Esophagus muscularis mucosa (tissue), 4 donors: ENCODE results near the gene BMP5. TPM values are rescaled to one million over a fixed set of nuclear protein-coding genes. Genes with fewer than 3 reads are reported as not detected.

ENCODE experiments used
- DNase-seq: peaks from one replicate; pipeline ENCODE4 v3.0.0-alpha.2; 2017; ENCODE audit errors: extremely low spot score
- H3K27ac ChIP-seq, 4 donors: fragments of 200-600 bp; sonication (generic); replicated peaks in 1 of 4; 1 replicate in 3 of 4; 2 replicates in 1 of 4; pipeline ENCODE4 v1.5.1; 2016 to 2019; ENCODE audit warnings: mild to moderate bottlenecking in 1 of 4
- H3K27me3 ChIP-seq, 4 donors: fragments of 200-600 bp; sonication (generic); one replicate each; pipeline versions ENCODE4 v1.5.1 to v1.6.0; 2016 to 2019
- H3K36me3 ChIP-seq, 4 donors: fragments of 200-600 bp; sonication (generic); one replicate each; pipeline ENCODE4 v1.5.1; 2016 to 2019
- H3K4me1 ChIP-seq, 4 donors: fragments of 200-600 bp; sonication (generic); one replicate each; pipeline ENCODE4 v1.5.1; 2016 to 2019
- H3K4me3 ChIP-seq, 4 donors: fragments of 200-600 bp; sonication (generic); 1 replicate in 2 of 4; 2 replicates in 2 of 4; pipeline ENCODE4 v1.5.1; 2016 to 2019; ENCODE audit warnings: mild to moderate bottlenecking in 4 of 4, moderate library complexity in 1 of 4
- H3K9me3 ChIP-seq, 4 donors: fragments of 200-600 bp; sonication (generic); 1 replicate in 3 of 4; 2 replicates in 1 of 4; pipeline ENCODE4 v1.5.1; 2016 to 2019
- EP300 ChIP-seq: sonication (generic); formaldehyde crosslinking; IDR thresholded peaks from one replicate; pipeline ENCODE4 v1.6.1; 2017; ENCODE audit warnings: antibody characterized with exemption
- POLR2A ChIP-seq: fragments of 450-650 bp; IDR thresholded peaks from one replicate; pipeline ENCODE4 v1.6.1; 2017; ENCODE audit warnings: antibody characterized with exemption, moderate library complexity, mild to moderate bottlenecking, low read depth
- POLR2AphosphoS5 ChIP-seq, 2 donors: sonication (generic); formaldehyde crosslinking; IDR thresholded peaks; one replicate each; pipeline ENCODE4 v1.6.1; 2017; ENCODE audit warnings: antibody characterized with exemption in 2 of 2
- WGBS: methylation state at CpG from one replicate; pipeline ENCODE4 v1.1.5; 2018; 5-methylcytosine and 5-hydroxymethylcytosine counted together
- intact Hi-C: fragments of 100-400 bp; cut with DNase I; formaldehyde crosslinking; loops from one replicate; pipeline ENCODE4 v1.15.1; 2023
- total RNA-seq, 4 donors: library from RNA; depleted of rRNA; stranded (reverse); fragments of >200 nt; gene quantifications; one replicate each; pipeline versions ENCODE4 v1.1.0 to v1.2.1, GENCODE V29; 2016
- TF ChIP-seq, protein P1 (sequence below), 3 experiments: fragments of 200-600 bp in 2 of 3; fragments of 450-650 bp in 1 of 3; sonication (generic) in 2 of 3; IDR thresholded peaks; one replicate each; pipeline ENCODE4 v1.5.1; 2017 to 2019; ENCODE audit warnings: antibody characterized with exemption in 3 of 3, mild to moderate bottlenecking in 2 of 3, moderate library complexity in 1 of 3

BMP5 gene
- total RNA-seq, 4 donors from 2014 or later: 1.3 to 3.5 (median 1.6) TPM

DNA sequence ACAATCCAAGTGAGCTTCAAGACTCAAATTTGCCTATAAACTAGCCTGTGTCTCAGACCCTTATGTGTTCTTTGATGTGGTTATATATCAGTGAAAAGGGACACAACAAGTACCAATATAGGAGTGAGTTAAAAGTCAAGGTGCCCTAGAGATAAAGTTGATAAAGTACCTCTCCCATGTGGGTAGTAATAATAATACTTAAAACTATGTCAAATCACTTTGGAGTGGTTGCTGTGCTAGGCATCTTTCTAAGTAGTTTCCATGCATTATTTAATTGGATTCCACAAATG, 100.4 kb downstream of the BMP5 start:
- intact Hi-C loops: no loop called here
- H3K4me1 ChIP-seq: peaks cover 0 to 11% (median 6%) of the 10 kb centered on the region in 4 donors
- TF ChIP-seq, protein P1, sequence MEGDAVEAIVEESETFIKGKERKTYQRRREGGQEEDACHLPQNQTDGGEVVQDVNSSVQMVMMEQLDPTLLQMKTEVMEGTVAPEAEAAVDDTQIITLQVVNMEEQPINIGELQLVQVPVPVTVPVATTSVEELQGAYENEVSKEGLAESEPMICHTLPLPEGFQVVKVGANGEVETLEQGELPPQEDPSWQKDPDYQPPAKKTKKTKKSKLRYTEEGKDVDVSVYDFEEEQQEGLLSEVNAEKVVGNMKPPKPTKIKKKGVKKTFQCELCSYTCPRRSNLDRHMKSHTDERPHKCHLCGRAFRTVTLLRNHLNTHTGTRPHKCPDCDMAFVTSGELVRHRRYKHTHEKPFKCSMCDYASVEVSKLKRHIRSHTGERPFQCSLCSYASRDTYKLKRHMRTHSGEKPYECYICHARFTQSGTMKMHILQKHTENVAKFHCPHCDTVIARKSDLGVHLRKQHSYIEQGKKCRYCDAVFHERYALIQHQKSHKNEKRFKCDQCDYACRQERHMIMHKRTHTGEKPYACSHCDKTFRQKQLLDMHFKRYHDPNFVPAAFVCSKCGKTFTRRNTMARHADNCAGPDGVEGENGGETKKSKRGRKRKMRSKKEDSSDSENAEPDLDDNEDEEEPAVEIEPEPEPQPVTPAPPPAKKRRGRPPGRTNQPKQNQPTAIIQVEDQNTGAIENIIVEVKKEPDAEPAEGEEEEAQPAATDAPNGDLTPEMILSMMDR (IDR thresholded peaks at IDR 0.05): no peak
- TF ChIP-seq EP300: no peak
- TF ChIP-seq POLR2AphosphoS5 (IDR thresholded peaks at IDR 0.05): no peak
- TF ChIP-seq POLR2A: no peak
- no peaks in the 10 kb centered on the region for H3K27me3 ChIP-seq
- no peaks in the 10 kb centered on the region for H3K36me3 ChIP-seq
- DNase-seq: no peak
- H3K9me3 ChIP-seq: no peaks in the 10 kb centered on the region
- no peak overlapping the region for H3K27ac ChIP-seq
- no peak overlapping the region for H3K4me3 ChIP-seq

DNA sequence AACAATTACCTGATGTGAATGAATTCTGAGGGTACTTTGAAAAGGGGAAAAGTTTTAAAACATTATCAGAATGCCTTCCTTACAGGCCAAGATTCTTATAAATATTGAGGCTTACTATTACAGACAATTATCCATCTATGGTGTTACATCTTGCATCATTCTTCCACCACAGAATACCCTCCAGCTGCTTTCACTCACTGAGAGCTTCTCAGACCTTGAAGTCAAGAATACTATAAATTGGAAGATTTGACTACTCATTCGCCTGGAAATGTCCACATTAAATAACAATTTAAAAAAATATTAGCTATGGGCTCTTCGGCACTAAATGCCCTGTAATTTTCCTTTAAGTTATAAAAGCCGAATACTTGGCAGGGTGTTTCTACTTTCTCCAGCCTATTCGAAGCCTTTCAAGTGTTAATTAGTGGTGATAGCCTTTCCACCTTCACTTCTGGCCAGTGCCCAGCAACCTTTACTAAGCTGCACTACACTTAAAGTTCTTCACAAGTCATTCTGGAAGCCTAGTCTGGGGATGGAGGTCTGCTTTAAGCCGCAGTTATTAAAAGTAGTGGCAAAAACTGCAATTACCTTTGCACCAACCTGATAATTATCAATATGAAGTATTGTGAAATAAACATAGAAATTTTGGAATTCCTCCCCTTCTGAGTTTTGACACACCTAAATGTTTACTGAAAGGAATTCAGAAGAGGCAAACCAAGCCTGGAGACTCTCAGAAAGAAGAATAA, 100.9 kb downstream of the BMP5 start:
- intact Hi-C loops: no loop called here
- no peak overlapping the region for H3K4me3 ChIP-seq
- TF ChIP-seq POLR2A (no peak), EP300 (no peak), POLR2AphosphoS5 (IDR thresholded peaks at IDR 0.05) (no peak)
- TF ChIP-seq, protein P1 (IDR thresholded peaks at IDR 0.05): no peak
- DNase-seq: no peak
- no peak overlapping the region for H3K27ac ChIP-seq
- peaks cover 0 to 11% (median 6%) of the 10 kb centered on the region in 4 donors for H3K4me1 ChIP-seq
- no peaks in the 10 kb centered on the region for H3K27me3 ChIP-seq
- H3K36me3 ChIP-seq: no peaks in the 10 kb centered on the region
- 84% methylated on average over 5 of the region's 5 CpGs for WGBS
- no peaks in the 10 kb centered on the region for H3K9me3 ChIP-seq

DNA sequence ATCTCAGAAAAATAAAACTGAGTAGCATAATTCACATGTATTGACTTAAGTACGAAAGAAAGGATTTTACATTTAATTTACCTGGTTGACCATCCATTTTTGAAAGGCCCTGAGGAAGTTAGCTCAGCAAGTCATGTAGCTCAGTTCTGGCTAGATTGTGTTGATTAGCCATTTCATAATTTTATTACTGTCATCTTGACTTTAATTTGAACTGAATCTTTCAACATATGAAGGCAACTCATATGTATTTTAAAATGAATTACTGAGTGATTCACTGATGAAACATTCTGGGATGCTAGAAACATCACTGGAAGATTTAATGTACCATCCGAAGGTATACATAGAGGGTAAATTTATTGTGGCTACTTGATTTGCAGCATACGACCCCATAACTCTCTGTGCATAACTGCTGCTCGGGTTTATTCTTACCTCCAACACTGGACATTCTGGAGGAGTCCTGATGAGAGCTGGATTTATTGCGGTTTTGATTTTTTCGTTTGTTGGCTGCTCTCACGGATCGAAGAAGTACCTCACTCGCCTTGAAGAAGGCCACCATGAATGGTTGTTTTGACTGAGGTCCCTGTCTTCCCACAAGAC, 101.7 kb downstream of the BMP5 start:
- Histone ChIP-seq H3K27ac (no peak overlapping the region), H3K4me1 (peaks cover 0 to 11% (median 6%) of the 10 kb centered on the region in 4 donors), H3K9me3 (no peaks in the 10 kb centered on the region), H3K27me3 (no peaks in the 10 kb centered on the region), H3K4me3 (no peak overlapping the region), H3K36me3 (no peaks in the 10 kb centered on the region)
- 91% methylated on average over 9 of the region's 9 CpGs for WGBS
- TF ChIP-seq EP300 (no peak), POLR2A (no peak), POLR2AphosphoS5 (IDR thresholded peaks at IDR 0.05) (no peak)
- TF ChIP-seq, protein P1 (IDR thresholded peaks at IDR 0.05): no peak
- intact Hi-C loops: no loop called here
- no peak for DNase-seq

DNA sequence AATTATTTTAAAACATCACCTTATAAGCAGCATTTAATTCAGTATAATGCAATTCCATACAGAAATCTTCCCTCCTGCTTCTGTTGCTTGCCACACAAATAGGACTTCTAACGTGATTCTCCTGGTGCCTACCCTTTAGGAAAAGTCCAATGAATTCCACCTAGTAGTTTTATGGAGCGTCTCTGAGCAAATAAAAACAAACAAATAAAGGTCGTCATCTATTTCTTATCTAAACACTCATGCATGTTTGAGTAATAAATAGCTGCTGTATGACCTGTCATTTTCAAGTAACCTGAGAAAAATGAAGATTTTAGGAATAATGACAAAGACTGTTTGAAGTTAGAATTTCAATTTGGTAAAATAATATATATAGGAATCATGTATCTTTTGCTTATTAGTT, 102.7 kb downstream of the BMP5 start:
- Histone ChIP-seq H3K27ac (no peak overlapping the region), H3K36me3 (no peaks in the 10 kb centered on the region), H3K4me1 (peaks cover 0 to 11% (median 6%) of the 10 kb centered on the region in 4 donors), H3K9me3 (no peaks in the 10 kb centered on the region), H3K4me3 (no peak overlapping the region), H3K27me3 (no peaks in the 10 kb centered on the region)
- intact Hi-C loops: no loop called here
- 80% methylated on average over 3 of the region's 3 CpGs for WGBS
- no peak for DNase-seq
- no peak for TF ChIP-seq EP300
- TF ChIP-seq, protein P1 (IDR thresholded peaks at IDR 0.05): no peak
- no peak for TF ChIP-seq POLR2A
- TF ChIP-seq POLR2AphosphoS5 (IDR thresholded peaks at IDR 0.05): no peak
